ENCODE results near the gene TAS2R16.

DNA sequence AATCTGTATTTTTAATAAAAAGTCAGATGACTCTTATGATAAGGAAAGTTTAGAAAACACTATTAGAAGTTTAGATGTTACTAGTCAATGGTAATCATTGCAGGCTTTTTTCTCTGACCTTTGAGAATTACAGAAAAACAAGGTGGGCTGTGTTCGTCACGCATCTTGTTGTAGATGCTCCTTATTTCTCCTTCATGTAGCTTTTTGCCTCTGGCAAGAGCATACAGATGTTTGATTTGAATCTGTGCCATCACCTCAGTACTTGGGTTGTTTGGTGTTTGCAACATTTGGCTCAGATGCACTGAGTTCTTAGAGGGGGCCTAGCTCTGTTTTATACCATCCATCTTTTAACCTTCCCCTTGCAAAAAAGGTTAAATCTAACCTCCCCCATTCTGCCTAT, 11.5 kb downstream of the TAS2R16 start:
- no peak for TF ChIP-seq CTCF (IDR thresholded peaks at IDR 0.05)
- TF ChIP-seq POLR2A (IDR thresholded peaks at IDR 0.05), result no peak
